ENCODE results near the gene CSPG5.

DNA sequence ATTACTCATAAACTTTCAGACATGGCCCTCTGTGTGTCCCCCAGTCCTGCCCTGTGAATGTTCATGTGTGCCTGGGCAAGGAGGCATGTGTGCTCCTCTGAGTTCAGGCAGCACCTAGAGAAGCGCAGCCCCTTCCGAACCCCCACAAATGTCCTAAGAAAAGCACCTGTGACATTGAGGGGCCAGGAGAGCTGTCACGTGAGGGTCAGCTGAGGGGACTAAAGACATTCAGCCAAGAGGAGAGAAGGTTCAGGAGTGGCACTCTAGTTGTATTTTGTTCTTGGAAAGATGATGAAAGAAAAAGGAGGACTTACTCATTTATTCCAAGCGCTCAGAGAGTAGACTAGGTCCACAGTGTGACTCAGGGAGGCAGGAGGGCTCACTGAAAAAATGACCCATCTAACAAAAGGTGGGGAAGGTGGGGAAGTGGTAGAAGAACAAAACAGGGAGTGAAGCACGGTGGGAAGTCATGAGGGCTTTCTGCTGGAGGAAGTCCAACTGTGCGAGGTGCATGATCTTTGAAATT is 37.0 kb downstream of the CSPG5 start:
- TF ChIP-seq CHD2 (IDR thresholded peaks at IDR 0.05; ENCODE audit: low read length, partially characterized antibody) (no peak), MAX (IDR thresholded peaks at IDR 0.05) (no peak), POLR2A (IDR thresholded peaks at IDR 0.05; ENCODE audit: low read length) (no peak), CBX8 (IDR thresholded peaks at IDR 0.05) (no peak), RAD21 (conservative IDR thresholded peaks at IDR 0.05 in 1 of 2, IDR thresholded peaks at IDR 0.05 in 1 of 2) (no peak), POLR2AphosphoS2 (conservative IDR thresholded peaks at IDR 0.05; ENCODE audit: low read length) (no peak), EP300 (IDR thresholded peaks at IDR 0.05) (no peak), HOXB5 (CRISPR knock-in tag; IDR thresholded peaks at IDR 0.05) (no peak), MYC (IDR thresholded peaks at IDR 0.05; ENCODE audit: borderline replicate concordance, low read length) (no peak), HEYL (CRISPR knock-in tag; IDR thresholded peaks at IDR 0.05) (no peak)
- TF ChIP-seq, protein P1, sequence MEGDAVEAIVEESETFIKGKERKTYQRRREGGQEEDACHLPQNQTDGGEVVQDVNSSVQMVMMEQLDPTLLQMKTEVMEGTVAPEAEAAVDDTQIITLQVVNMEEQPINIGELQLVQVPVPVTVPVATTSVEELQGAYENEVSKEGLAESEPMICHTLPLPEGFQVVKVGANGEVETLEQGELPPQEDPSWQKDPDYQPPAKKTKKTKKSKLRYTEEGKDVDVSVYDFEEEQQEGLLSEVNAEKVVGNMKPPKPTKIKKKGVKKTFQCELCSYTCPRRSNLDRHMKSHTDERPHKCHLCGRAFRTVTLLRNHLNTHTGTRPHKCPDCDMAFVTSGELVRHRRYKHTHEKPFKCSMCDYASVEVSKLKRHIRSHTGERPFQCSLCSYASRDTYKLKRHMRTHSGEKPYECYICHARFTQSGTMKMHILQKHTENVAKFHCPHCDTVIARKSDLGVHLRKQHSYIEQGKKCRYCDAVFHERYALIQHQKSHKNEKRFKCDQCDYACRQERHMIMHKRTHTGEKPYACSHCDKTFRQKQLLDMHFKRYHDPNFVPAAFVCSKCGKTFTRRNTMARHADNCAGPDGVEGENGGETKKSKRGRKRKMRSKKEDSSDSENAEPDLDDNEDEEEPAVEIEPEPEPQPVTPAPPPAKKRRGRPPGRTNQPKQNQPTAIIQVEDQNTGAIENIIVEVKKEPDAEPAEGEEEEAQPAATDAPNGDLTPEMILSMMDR (IDR thresholded peaks at IDR 0.05): no peak
- TF ChIP-seq, protein P2, sequence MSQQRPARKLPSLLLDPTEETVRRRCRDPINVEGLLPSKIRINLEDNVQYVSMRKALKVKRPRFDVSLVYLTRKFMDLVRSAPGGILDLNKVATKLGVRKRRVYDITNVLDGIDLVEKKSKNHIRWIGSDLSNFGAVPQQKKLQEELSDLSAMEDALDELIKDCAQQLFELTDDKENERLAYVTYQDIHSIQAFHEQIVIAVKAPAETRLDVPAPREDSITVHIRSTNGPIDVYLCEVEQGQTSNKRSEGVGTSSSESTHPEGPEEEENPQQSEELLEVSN (IDR thresholded peaks at IDR 0.05; ENCODE audit: borderline replicate concordance, low read depth): no peak

All from A549 (cell line).